ENCODE measurements around the gene C1orf216.
A peak's percentile ranks its signal among the peaks of the same experiment; 100 is the strongest.
"Not testable (repeated sequence)": the region's sequence is repeated elsewhere in the genome, so short reads cannot be mapped to it uniquely, and the experiment has no call there.

The C1orf216 gene

GRCh38 chr1:35706846-35707600, 11.7 kb downstream of the C1orf216 start:
- peak; percentile 21 for DNase-seq
- ATAC-seq, result no peak

DNA sequence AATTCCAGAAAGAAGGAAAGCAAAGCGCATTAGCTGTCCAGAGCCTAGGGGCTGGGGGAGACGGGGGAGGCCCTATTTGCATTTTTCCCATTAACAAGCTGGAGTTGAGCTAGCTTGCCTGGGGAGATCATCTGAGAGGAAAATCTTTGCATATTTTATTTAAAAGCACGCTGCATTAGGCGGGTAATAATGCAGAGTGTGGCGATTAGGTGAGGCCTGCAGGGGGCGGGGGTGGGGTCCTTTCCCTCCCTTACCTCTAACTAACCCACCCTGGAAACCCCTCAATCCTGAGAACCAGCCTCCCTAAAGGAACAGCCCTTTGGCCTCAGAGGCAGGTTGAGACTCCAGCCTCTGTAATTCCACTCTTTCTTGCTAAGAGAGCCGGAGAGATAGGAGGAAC, 16.2 kb downstream of the C1orf216 start:
- ATAC-seq (no peak), DNase-seq (no peak)

DNA sequence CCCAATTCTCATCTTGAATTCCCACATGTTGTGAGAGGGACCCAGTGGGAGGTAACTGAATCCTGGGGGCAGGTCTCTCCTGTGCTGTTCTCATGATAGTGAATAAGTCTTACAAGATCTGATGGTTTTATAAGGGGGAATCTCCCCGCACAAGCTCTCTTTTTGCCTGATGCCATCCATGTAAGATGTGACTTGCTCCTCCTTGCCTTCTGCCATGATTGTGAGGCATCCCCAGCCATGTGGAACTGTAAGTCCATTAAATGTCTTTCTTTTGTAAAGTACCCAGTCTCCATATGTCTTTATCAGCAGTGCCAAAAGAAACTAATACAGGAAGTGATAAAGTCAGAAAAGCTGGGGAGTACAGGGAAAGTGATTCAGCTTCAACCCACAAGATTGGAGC, 19.5 kb downstream of the C1orf216 start:
- ATAC-seq, result not testable (repeated sequence)

GRCh38 chr1:35692317-35692716, 26.4 kb downstream of the C1orf216 start:
- no peak for DNase-seq
- no peak for ATAC-seq

More for the DNA sequence above, 19.5 kb downstream of the C1orf216 start:
- not testable (repeated sequence) for DNase-seq

DNA sequence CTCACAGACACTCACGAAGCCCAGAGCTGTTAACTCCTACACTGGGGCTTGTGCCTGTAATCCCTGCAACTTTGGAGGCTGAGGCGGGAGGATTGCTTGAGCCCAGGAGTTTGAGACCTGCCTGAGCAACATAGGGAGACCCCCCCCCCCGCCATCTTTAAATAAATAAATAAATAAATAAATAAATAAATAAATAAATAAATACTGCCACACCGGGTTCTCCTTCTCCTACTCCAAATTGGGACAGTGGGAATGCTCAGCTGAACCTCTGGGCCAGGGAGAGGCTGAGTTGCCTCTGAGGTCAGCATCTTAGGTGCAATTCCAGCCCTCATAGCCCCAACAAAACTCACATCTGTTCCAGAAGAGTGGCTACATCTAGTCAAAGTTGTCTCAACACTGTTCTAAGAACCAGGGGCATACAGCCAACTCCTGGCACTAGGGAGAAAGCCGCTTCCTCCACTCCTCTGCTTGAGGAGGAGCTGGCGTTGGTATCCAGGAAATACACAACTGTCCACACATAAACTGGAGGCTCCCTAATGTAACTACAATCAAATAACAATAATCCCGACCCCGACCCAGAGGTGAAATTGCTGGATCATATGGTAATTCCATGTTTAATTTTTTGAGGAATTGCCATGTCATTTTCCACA, 27.0 kb downstream of the C1orf216 start:
- DNase-seq, result no peak
- no peak for ATAC-seq

DNA sequence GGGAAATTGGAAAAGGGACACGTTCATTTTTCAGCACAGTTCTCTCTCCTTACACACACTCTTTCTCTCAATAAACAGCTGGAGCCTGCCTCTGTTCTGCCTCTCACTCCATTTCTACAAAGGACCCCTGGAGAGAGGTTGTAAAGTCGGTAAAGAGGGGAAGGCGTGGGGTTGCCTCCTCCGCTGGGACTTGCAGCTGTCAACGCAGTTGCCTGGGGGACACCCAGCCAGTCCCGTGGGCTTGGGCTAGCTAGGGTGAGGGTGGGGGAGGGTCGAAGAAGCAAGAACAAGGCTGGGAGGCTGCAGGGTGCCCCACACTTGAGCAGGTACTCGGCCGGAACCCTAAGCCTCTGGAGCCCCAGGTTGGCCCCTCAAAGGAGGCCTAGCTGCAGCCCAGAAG, 27.6 kb downstream of the C1orf216 start:
- ATAC-seq (no peak), DNase-seq (no peak)

- DNase-seq, ATAC-seq: not testable (repeated sequence)
Observed at GRCh38 chr1:35690103-35690502, 28.6 kb downstream of the C1orf216 start.

DNA sequence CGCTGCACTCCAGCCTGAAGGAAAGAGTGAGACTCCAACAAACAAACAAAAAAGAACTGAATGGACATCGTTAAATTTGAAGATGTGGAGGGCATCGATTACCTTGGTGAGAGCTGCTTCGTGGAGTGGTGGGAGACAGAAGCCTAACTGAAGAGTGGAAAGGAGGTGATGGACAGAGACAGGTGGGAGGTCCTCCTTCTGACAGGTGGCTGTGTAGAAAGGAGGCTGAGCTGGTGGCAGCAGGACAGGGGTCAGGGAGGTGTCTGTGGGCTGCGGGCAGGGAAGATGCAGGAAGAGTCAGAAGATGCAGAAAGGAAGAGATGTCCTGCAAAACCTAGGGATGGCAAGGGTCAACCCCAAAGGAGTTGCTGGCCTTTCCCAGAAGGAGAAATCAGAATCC, 30.5 kb downstream of the C1orf216 start:
- ATAC-seq (no peak), DNase-seq (no peak)

DNA sequence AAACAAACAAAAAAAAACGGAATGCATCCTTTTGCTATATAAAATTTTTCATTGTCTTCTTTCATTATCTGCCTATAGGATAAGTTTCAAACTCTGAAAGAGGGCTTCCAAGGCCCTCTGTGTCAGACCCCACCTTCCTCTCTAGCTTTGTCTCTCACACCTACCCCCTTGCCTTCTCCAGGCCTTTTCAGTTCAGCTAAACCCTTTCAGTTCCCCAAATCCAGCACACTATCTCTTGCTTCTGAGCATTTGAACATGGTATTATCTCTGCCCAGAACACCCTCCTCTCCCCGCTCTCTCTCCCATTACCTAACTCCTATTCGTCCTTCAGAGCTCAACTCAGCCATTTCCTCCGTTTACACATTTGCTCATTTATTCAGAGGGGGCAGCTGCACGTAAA, 35.7 kb downstream of the C1orf216 start:
- DNase-seq (no peak), ATAC-seq (no peak)

- ATAC-seq (no peak), DNase-seq (no peak)
Observed at GRCh38 chr1:35680271-35680670, 38.4 kb downstream of the C1orf216 start.

- ATAC-seq, result no peak
- DNase-seq, result no peak
Observed at GRCh38 chr1:35675773-35676172, 42.9 kb downstream of the C1orf216 start.

DNA sequence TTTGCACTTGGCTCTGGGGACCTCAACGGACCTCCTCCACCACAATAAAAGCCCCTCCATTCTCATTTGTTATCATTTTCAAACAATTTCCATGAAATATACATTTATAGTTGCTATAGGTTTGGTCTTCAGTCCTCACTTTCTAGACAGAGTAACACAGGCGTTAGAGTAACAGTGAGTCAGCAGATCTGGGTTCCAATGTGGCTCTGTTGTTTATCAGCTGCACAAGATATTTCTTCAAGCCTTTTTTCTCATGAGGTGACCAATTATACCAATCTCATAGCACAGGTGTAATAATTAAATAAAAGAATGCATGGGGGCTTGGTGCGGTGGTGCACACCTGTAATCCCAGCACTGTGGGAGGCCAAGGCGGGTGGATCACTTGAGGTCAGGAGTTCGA, 44.6 kb downstream of the C1orf216 start:
- ATAC-seq (no peak), DNase-seq (no peak)

DNA sequence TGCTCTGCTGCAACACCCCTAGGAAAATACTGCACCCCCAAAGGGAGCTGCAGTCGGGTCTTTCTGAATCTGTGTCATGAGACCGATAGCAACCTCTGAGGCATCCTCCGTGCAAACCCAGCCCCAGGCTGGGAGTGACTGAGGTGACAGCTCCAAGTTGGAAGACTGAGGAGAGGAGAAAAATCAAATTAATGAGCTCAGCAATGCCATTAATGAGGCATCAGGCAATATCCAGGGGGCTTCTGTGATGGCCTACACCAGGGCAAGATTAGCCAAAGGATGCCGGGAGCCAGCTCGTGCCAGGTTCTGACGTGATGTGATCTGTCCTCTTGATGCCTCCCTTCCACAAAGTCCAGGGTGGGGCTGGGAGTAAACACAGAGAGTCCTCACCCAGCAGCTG, 46.6 kb downstream of the C1orf216 start:
- DNase-seq (no peak), ATAC-seq (no peak)

- DNase-seq, result no peak
- no peak for ATAC-seq
Observed at GRCh38 chr1:35668506-35668905, 50.2 kb downstream of the C1orf216 start.

- ATAC-seq, result no peak
- DNase-seq, result no peak
Observed at GRCh38 chr1:35666916-35667315, 51.8 kb downstream of the C1orf216 start.

- ATAC-seq, result no peak
- no peak for DNase-seq
Observed at GRCh38 chr1:35666216-35666615, 52.5 kb downstream of the C1orf216 start.
